HL-60 (cell line): ENCODE measurements around the gene MAP3K5.

Source experiments
- GABPA ChIP-seq: IDR thresholded peaks from 2 replicates; pipeline ENCODE4 v1.6.1; 2012; ENCODE audit warnings: low read depth
- POLR2AphosphoS5 ChIP-seq: IDR thresholded peaks from 2 replicates; pipeline ENCODE4 v1.6.1; 2012; ENCODE audit warnings: low read depth
- SPI1 ChIP-seq: IDR thresholded peaks from 2 replicates; pipeline ENCODE4 v1.6.1; 2012; ENCODE audit warnings: low read depth, mild to moderate bottlenecking, borderline replicate concordance
- TF ChIP-seq, protein P1 (sequence below): IDR thresholded peaks from one replicate; pipeline ENCODE4 v1.5.1; 2011; ENCODE audit warnings: low read length, control low read depth, inconsistent platforms; ENCODE audit not compliant: insufficient read depth

DNA sequence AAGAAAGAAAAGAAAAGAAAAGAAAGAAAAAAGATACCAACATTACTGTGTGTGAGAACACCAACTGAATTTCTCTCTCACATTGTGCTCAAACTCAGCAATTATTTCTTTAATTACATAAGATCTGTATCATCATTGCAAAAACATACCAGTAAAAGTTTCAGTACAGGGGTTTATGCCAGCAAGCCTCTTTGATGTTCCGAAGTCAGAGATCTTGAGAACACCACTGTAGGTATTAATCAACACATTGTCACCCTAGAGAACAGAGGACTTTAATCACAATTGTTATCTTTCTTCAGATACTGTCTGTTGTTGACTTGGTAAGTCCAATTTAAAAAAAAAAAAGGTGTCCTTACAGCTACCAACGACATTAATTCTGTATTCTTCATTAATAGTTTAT lies 181.1 kb downstream of the MAP3K5 start:
- TF ChIP-seq, protein P1, sequence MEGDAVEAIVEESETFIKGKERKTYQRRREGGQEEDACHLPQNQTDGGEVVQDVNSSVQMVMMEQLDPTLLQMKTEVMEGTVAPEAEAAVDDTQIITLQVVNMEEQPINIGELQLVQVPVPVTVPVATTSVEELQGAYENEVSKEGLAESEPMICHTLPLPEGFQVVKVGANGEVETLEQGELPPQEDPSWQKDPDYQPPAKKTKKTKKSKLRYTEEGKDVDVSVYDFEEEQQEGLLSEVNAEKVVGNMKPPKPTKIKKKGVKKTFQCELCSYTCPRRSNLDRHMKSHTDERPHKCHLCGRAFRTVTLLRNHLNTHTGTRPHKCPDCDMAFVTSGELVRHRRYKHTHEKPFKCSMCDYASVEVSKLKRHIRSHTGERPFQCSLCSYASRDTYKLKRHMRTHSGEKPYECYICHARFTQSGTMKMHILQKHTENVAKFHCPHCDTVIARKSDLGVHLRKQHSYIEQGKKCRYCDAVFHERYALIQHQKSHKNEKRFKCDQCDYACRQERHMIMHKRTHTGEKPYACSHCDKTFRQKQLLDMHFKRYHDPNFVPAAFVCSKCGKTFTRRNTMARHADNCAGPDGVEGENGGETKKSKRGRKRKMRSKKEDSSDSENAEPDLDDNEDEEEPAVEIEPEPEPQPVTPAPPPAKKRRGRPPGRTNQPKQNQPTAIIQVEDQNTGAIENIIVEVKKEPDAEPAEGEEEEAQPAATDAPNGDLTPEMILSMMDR = no peak
- no peak for TF ChIP-seq POLR2AphosphoS5
- no peak for TF ChIP-seq SPI1
- no peak for TF ChIP-seq GABPA
